GM12873 (cell line): Measurements from ENCODE around the gene OTOS.

Source experiments
- CTCF ChIP-seq: IDR thresholded peaks from 2 replicates; pipeline ENCODE4 v1.5.1; 2012; ENCODE audit warnings: low read depth, mild to moderate bottlenecking, moderate library complexity, low read length, control low read depth; ENCODE audit not compliant: insufficient read depth; ENCODE audit errors: missing control alignments

OTOS gene

GRCh38 chr2:240143801-240144648 lies 3.6 kb upstream of the OTOS start:
- peak; percentile 97 for TF ChIP-seq CTCF

GRCh38 chr2:240143276-240143675 lies 2.8 kb upstream of the OTOS start:
- TF ChIP-seq CTCF, result no peak

- TF ChIP-seq CTCF, result no peak
Observed at GRCh38 chr2:240142859-240143258, 2.4 kb upstream of the OTOS start.

- no peak for TF ChIP-seq CTCF
Observed at GRCh38 chr2:240142256-240142775, 1.9 kb upstream of the OTOS start.

- TF ChIP-seq CTCF, result no peak
Observed at GRCh38 chr2:240141736-240142135, 1.3 kb upstream of the OTOS start.

GRCh38 chr2:240140920-240141319 lies 462 bp upstream of the OTOS start:
- TF ChIP-seq CTCF, result no peak

- no peak for TF ChIP-seq CTCF
Observed at GRCh38 chr2:240139666-240140393, 628 bp downstream of the OTOS start.
